K562 (cell line): ENCODE measurements around the gene ANKFN1. TPM values are rescaled to one million over a fixed set of nuclear protein-coding genes. Genes with fewer than 3 reads are reported as not detected.

ENCODE experiments used
- ATAC-seq: fragments of 200-7000 bp; cut with Tn5 transposase; 3 replicates; pipeline ENCODE4 v1.9.1; 2020; ENCODE audit warnings: moderate library complexity
- BruUV-seq: library from RNA; stranded (reverse); fragments of 400-500 nt; replicated peaks from 2 replicates; lab custom pipeline; 2021; lab: Mats Ljungman, UMichigan
- CTCF ChIA-PET: fragments of 300-600 bp; formaldehyde crosslinking; extraction: SDS; loops from one replicate; lab custom pipeline; 2021; ENCODE audit warnings: low intra/inter-chr PET ratio; lab: Yijun Ruan, JAX
- POLR2A ChIA-PET: fragments of 300-600, 350-650 bp; sonication (Branson Sonifier 250); formaldehyde crosslinking; extraction: SDS; loops from one replicate; lab custom pipeline; 2021; ENCODE audit warnings: antibody characterized with exemption, inconsistent platforms; lab: Yijun Ruan, JAX
- DNase-seq, 4 experiments: peaks; one replicate each; pipeline versions ENCODE4 v3.0.0 to v3.0.0-alpha.2; 2011 to 2018; ENCODE audit warnings: low spot score in 3 of 4, mixed read lengths in 3 of 4; ENCODE audit errors: extremely low read depth in 1 of 4
- FAIRE-seq: peaks from 2 replicates; lab custom pipeline; 2011; peaks lifted over from hg19 to GRCh38; lab: Jason Lieb, UNC
- H2AFZ ChIP-seq: 2 replicates; pipeline ENCODE4 v1.6.0; 2011; ENCODE audit warnings: low read depth, low read length, control low read depth, inconsistent platforms
- H3K27ac ChIP-seq: fragments of 200-600 bp; 3 replicates; pipeline ENCODE4 v1.8.0; 2011; ENCODE audit warnings: low read depth, mild to moderate bottlenecking, control low read depth, inconsistent platforms, low read length, moderate library complexity, mixed read lengths; ENCODE audit errors: extremely low read depth
- H3K27me3 ChIP-seq, 2 experiments: fragments of 300-600 bp in 1 of 2; 2 replicates in 1 of 2; 3 replicates in 1 of 2; pipeline versions ENCODE4 v1.6.0 to v1.8.0; 2011; ENCODE audit warnings: inconsistent platforms in 2 of 2, low read length in 2 of 2, mild to moderate bottlenecking in 1 of 2, mixed read lengths in 1 of 2, moderate library complexity in 1 of 2; ENCODE audit not compliant: control insufficient read depth in 2 of 2, insufficient read depth in 2 of 2
- H3K36me3 ChIP-seq: fragments of 300-600 bp; 3 replicates; pipeline ENCODE4 v1.8.0; 2011; ENCODE audit warnings: mild to moderate bottlenecking, low read length, inconsistent platforms; ENCODE audit not compliant: control insufficient read depth, insufficient read depth
- H3K4me1 ChIP-seq, 2 experiments: fragments of 200-600 bp in 1 of 2; replicated peaks in 1 of 2; 2 replicates in 1 of 2; 3 replicates in 1 of 2; pipeline versions ENCODE4 v1.5.1 to v1.8.0; 2011; ENCODE audit warnings: inconsistent platforms in 2 of 2, low read length in 2 of 2, mild to moderate bottlenecking in 1 of 2, mixed read lengths in 1 of 2, moderate library complexity in 1 of 2; ENCODE audit not compliant: control insufficient read depth in 2 of 2, insufficient read depth in 2 of 2
- H3K4me2 ChIP-seq: 2 replicates; pipeline ENCODE4 v1.6.1; 2011; ENCODE audit warnings: low read length, control low read depth, inconsistent platforms, mixed read lengths; ENCODE audit not compliant: insufficient read depth
- H3K4me3 ChIP-seq: fragments of 200-600 bp; sonication (generic), shearing (Covaris generic); 2 replicates; pipeline ENCODE4 v1.5.1; 2016; ENCODE audit warnings: control low read depth, inconsistent platforms
- H3K79me2 ChIP-seq: fragments of 200-600 bp; 3 replicates; pipeline ENCODE4 v1.8.0; 2011; ENCODE audit warnings: low read length, inconsistent platforms; ENCODE audit not compliant: control insufficient read depth, insufficient read depth
- H3K9ac ChIP-seq, 2 experiments: 2 replicates each; pipeline versions ENCODE4 v1.6.0 to v1.6.1; 2011; ENCODE audit warnings: low read depth in 2 of 2, low read length in 2 of 2, control low read depth in 1 of 2, inconsistent platforms in 1 of 2, mild to moderate bottlenecking in 1 of 2, mixed read lengths in 1 of 2; ENCODE audit not compliant: insufficient read depth in 1 of 2
- H3K9me1 ChIP-seq: one replicate; pipeline ENCODE4 v1.6.0; 2011; ENCODE audit warnings: inconsistent platforms, mild to moderate bottlenecking, low read length, moderate library complexity; ENCODE audit not compliant: control insufficient read depth, insufficient read depth
- H3K9me3 ChIP-seq: replicated peaks from 2 replicates; pipeline ENCODE4 v1.5.1; 2011; ENCODE audit warnings: low read depth, low read length, inconsistent platforms; ENCODE audit not compliant: control insufficient read depth, insufficient read depth
- H4K20me1 ChIP-seq: replicated peaks from 2 replicates; pipeline ENCODE4 v1.6.1; 2011; ENCODE audit warnings: low read length, inconsistent platforms, mixed read lengths; ENCODE audit not compliant: control insufficient read depth, insufficient read depth
- ERF ChIP-seq: fragments of 450-650 bp; formaldehyde crosslinking; IDR thresholded peaks from 2 replicates; pipeline ENCODE4 v1.4.0; 2020; ENCODE audit warnings: mild to moderate bottlenecking, mixed read lengths
- ETV5 ChIP-seq: sonication (generic); formaldehyde crosslinking; IDR thresholded peaks from 2 replicates; pipeline ENCODE4 v1.4.0; 2020; ENCODE audit warnings: low read depth, mild to moderate bottlenecking, missing genetic modification reagents
- SOX6 ChIP-seq: fragments of 450-650 bp; IDR thresholded peaks from 2 replicates; pipeline ENCODE4 v1.6.1; 2014; ENCODE audit warnings: mild to moderate bottlenecking
- ZNF143 ChIP-seq: sonication (generic); formaldehyde crosslinking; IDR thresholded peaks from 2 replicates; pipeline ENCODE4 v1.9.0; 2022; ENCODE audit warnings: mild to moderate bottlenecking, missing genetic modification reagents
- WGBS: fragments of 100-300 bp; shearing (Covaris generic); methylation state at CpG from one replicate; pipeline ENCODE4 v1.1.6; 2016; ENCODE audit warnings: low coverage, mixed read lengths; ENCODE audit not compliant: insufficient coverage; ENCODE audit errors: missing lambda C conversion rate; 5-methylcytosine and 5-hydroxymethylcytosine counted together
- in situ Hi-C: fragments of 300-500 bp; cut with MboI; formaldehyde crosslinking; loops from 4 replicates; pipeline ENCODE4 v1.15.0; 2018; ENCODE audit warnings: inconsistent platforms, mixed read lengths
- intact Hi-C: fragments of 100-400 bp; cut with micrococcal nuclease; formaldehyde crosslinking; loops from 2 replicates; pipeline ENCODE4 v1.14.2; 2022
- polyA plus RNA-seq, 8 experiments: library from polyadenylated mRNA; depleted of rRNA in 4 of 8; stranded (reverse) in 5 of 8; unstranded in 3 of 8; fragments of >200 nt; fragmentation: Nextera tagmentation in 2 of 8; fragmentation: Illumina TruSeq in 1 of 8; extraction: Ambion mirVana in 2 of 8; extraction: Trizol in 1 of 8; gene quantifications; 2 replicates each; pipeline versions ENCODE4 v1.2.1 to v1.2.3, GENCODE V29; 2011 to 2014; ENCODE audit warnings: inconsistent platforms in 1 of 8, missing spikeins in 1 of 8
- total RNA-seq, 7 experiments: library from RNA; depleted of rRNA in 6 of 7; stranded (reverse); fragments of >200 nt in 6 of 7; fragmentation: Illumina TruSeq in 2 of 7; extraction: Trizol in 2 of 7; gene quantifications; 2 replicates each; pipeline versions ENCODE4 v1.2.1 to v1.2.3, GENCODE V29; 2011 to 2021; ENCODE audit warnings: low replicate concordance in 1 of 7
- TF ChIP-seq, protein P1 (sequence below): fragments of 200-600 bp; sonication (generic); IDR thresholded peaks from one replicate; pipeline ENCODE4 v1.6.1; 2012; ENCODE audit warnings: mild to moderate bottlenecking, low read depth, low read length, inconsistent platforms

ANKFN1 gene
- total and polyA plus RNA-seq, 9 of the 15 experiments (the other 6 are each of a cell fraction or from before 2014, with no cell fraction given), result 0.04 to 0.39 (median 0.15) TPM; not detected in 1

DNA sequence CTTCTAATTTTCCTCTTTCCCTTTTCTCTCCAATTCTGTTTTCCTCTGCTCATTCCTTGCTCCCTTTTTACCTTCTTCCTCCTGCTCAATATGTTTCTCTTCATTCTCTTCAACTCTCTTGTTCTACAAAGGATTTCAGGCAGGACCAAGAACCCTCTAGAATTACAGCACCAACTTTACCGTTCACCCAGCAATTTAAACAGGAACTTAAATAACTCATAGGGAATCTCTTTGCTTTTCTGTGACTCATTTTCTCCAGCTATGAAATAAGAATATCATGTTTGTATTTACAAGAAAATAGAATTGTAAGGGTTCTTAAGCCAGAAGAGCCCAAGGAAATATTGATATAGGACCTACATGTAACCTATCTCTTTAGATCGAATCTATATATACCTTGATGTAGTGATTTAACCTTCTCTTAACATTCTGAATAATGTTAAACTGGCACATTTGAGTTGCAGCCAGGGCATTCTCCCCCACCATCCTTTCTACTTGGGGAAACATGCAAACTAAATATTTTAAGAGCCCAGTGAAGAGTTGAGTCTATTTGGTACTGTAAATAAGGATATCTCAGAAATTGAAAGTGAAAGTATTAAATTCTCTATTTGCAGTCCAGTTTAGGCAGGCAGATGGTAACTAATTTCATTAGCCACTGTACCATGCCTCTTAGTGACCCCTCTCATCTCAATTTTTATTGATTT lies 137.0 kb downstream of the ANKFN1 start:
- no peaks in the 10 kb centered on the region for H3K9me1 ChIP-seq
- no TSS peak for BruUV-seq
- no peak overlapping the region for H2AFZ ChIP-seq
- no peak overlapping the region for H3K9ac ChIP-seq
- in situ Hi-C loops, result no loop called here
- H3K79me2 ChIP-seq, result no peaks in the 10 kb centered on the region
- ChIA-PET POLR2A (no interaction called here), CTCF (no interaction called here)
- H3K27me3 ChIP-seq, result no peaks in the 10 kb centered on the region
- WGBS, result 0% methylated on average over 2 of the region's 2 CpGs
- H3K4me1 ChIP-seq, result no peaks in the 10 kb centered on the region
- intact Hi-C loops, result no loop called here
- DNase-seq (no peak), ATAC-seq (no peak), FAIRE-seq (no peak)
- H3K9me3 ChIP-seq, result no peaks in the 10 kb centered on the region
- H3K4me2 ChIP-seq, result no peak overlapping the region
- H3K27ac ChIP-seq, result no peak overlapping the region
- no peak overlapping the region for H3K4me3 ChIP-seq
- H4K20me1 ChIP-seq, result no peaks in the 10 kb centered on the region
- TF ChIP-seq ERF (CRISPR knock-in tag) (no peak), ZNF143 (CRISPR knock-in tag) (no peak), ETV5 (CRISPR knock-in tag) (no peak), SOX6 (no peak)
- TF ChIP-seq, protein P1, sequence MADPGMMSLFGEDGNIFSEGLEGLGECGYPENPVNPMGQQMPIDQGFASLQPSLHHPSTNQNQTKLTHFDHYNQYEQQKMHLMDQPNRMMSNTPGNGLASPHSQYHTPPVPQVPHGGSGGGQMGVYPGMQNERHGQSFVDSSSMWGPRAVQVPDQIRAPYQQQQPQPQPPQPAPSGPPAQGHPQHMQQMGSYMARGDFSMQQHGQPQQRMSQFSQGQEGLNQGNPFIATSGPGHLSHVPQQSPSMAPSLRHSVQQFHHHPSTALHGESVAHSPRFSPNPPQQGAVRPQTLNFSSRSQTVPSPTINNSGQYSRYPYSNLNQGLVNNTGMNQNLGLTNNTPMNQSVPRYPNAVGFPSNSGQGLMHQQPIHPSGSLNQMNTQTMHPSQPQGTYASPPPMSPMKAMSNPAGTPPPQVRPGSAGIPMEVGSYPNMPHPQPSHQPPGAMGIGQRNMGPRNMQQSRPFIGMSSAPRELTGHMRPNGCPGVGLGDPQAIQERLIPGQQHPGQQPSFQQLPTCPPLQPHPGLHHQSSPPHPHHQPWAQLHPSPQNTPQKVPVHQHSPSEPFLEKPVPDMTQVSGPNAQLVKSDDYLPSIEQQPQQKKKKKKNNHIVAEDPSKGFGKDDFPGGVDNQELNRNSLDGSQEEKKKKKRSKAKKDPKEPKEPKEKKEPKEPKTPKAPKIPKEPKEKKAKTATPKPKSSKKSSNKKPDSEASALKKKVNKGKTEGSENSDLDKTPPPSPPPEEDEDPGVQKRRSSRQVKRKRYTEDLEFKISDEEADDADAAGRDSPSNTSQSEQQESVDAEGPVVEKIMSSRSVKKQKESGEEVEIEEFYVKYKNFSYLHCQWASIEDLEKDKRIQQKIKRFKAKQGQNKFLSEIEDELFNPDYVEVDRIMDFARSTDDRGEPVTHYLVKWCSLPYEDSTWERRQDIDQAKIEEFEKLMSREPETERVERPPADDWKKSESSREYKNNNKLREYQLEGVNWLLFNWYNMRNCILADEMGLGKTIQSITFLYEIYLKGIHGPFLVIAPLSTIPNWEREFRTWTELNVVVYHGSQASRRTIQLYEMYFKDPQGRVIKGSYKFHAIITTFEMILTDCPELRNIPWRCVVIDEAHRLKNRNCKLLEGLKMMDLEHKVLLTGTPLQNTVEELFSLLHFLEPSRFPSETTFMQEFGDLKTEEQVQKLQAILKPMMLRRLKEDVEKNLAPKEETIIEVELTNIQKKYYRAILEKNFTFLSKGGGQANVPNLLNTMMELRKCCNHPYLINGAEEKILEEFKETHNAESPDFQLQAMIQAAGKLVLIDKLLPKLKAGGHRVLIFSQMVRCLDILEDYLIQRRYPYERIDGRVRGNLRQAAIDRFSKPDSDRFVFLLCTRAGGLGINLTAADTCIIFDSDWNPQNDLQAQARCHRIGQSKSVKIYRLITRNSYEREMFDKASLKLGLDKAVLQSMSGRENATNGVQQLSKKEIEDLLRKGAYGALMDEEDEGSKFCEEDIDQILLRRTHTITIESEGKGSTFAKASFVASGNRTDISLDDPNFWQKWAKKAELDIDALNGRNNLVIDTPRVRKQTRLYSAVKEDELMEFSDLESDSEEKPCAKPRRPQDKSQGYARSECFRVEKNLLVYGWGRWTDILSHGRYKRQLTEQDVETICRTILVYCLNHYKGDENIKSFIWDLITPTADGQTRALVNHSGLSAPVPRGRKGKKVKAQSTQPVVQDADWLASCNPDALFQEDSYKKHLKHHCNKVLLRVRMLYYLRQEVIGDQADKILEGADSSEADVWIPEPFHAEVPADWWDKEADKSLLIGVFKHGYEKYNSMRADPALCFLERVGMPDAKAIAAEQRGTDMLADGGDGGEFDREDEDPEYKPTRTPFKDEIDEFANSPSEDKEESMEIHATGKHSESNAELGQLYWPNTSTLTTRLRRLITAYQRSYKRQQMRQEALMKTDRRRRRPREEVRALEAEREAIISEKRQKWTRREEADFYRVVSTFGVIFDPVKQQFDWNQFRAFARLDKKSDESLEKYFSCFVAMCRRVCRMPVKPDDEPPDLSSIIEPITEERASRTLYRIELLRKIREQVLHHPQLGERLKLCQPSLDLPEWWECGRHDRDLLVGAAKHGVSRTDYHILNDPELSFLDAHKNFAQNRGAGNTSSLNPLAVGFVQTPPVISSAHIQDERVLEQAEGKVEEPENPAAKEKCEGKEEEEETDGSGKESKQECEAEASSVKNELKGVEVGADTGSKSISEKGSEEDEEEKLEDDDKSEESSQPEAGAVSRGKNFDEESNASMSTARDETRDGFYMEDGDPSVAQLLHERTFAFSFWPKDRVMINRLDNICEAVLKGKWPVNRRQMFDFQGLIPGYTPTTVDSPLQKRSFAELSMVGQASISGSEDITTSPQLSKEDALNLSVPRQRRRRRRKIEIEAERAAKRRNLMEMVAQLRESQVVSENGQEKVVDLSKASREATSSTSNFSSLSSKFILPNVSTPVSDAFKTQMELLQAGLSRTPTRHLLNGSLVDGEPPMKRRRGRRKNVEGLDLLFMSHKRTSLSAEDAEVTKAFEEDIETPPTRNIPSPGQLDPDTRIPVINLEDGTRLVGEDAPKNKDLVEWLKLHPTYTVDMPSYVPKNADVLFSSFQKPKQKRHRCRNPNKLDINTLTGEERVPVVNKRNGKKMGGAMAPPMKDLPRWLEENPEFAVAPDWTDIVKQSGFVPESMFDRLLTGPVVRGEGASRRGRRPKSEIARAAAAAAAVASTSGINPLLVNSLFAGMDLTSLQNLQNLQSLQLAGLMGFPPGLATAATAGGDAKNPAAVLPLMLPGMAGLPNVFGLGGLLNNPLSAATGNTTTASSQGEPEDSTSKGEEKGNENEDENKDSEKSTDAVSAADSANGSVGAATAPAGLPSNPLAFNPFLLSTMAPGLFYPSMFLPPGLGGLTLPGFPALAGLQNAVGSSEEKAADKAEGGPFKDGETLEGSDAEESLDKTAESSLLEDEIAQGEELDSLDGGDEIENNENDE, result no peak
- no peaks in the 10 kb centered on the region for H3K36me3 ChIP-seq
